GM21423 (cell line): Measurements from ENCODE around the gene GNAS-AS1.

Source experiments
- ATAC-seq: cut with Tn5 transposase; IDR thresholded peaks from one replicate; pipeline ENCODE4 v1.9.1; 2021; ENCODE audit warnings: mild to moderate bottlenecking, moderate library complexity; ENCODE audit not compliant: unreplicated experiment

Gene GNAS-AS1

GRCh38 chr20:58850693-58851174 lies at the start of gene GNAS-AS1:
Gene GNAS-AS1 (minus strand): TSS chr20:58850902.
- peak; percentile 81 for ATAC-seq

DNA sequence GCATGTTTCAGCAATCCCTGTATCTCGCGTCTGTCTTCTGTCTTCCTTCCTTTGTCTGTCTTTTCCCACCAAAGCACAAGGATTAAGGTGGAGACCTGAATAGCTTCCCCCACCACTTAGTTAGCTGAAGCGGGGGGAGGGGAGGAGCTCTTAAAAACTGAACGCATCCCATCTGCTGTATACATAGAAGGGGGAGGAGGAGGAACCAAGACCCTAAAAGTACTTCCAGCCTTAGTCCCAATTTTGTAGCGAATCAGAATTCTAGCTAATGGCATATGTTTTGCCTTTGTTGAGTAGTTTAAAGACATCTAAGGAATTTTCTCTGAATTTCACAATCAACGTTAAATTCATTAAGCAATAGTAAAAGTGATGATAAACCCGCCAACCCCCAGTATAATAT lies 49.7 kb upstream of the GNAS-AS1 start:
- no peak for ATAC-seq

DNA sequence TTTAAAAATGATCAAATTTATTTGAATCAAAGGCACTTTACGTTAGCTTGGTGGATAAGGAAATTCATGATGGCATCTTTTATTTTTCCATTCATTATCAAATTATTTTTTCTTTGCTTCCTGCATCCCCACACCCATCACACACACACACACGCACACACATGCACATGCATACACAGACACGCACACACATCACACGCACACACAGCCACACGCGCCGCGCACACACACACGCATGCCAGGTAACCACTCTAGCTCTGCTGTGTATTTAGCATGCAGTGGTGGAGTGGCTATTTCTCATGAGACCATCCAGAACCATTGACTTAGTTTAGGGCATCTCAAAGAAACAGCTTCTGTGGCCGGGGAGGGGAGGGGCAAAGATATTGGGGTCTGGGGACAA lies 48.8 kb upstream of the GNAS-AS1 start:
- ATAC-seq = no peak

DNA sequence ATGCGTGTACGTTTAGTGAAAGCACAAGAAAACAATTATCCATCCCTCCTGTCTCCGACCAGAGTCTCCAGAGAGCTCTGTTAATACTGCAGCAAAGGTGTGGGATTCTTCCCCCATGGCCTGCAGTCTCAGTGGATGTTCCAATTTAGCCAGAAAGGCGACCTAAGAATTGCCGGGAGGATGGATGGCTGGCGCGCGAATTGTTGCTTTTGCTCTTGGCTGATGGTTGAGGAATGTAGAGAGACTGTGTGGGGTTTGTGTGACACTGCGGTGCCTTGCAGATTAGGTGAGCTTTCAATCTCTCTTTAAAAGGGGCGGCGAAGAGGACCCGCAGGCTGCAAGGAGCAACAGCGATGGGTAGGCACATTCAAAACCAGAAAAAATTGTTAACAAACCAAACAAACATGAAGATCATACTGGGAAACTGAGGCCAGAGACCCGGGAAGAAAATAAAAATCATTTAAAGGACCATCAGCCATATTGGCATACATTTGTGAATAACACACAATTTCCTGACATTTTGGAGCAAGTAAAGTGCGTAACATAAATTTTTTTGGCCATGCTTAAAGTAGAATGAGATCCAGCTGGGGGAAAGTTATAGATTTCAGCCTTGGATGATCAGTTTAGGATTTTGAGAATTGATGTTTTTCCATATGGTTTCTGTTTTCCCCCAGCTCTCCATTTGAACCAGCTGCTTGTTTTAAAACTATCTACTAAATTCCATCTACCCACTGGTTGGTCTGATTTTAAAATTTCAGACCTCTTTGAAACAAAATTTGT lies 48.1 kb upstream of the GNAS-AS1 start:
- no peak for ATAC-seq

GRCh38 chr20:58897488-58897887 lies 46.8 kb upstream of the GNAS-AS1 start:
- ATAC-seq = no peak

DNA sequence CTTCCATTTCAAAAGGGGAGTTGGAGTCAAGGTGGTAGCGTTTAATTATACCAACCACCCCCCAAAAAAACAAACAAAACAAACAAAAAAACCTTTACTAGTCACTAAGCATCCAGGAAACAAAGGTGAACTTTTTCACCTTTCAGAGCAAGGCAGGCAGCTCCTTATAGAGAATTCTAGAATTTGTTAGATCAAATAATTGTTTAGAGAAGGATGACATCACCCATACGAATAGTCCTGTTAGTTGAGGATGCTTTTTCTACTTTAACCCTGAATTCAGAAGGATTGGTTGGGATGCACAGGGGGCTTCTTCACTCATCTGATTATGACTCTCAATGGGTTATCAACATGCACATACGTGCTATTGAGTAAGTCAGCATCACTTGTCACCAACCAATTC lies 46.1 kb upstream of the GNAS-AS1 start:
- ATAC-seq = no peak

DNA sequence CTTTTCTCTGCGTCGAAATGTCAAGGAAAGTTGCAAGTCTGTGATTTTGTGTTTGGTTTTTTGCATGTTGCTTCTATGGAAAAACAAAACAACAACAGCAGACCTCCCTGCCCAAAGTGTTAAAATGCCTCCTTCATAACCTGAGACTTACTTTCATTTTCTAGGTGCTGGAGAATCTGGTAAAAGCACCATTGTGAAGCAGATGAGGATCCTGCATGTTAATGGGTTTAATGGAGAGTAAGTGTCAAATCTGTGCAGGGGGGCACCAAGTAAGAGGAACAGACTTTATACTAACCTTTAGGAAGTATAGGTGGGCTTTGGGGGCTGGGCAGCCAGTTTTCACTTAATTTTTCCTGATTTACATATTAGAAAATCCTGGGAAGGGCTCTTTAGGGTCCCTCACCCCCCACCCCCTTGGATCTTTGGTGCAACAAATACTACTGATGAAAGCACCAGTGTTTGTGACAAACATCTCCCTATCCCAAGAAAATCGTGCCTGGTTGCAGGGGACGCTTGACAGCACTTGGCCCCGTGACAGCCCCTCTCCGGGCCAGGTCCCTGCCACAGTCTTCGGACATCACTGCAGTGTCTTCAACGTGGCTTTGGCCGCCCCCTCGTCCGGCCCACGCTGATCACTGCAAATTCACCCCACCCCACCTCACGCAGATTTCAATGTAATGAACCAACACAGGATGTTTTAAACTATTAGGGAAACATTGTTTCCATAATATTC lies 44.9 kb upstream of the GNAS-AS1 start:
- no peak for ATAC-seq

DNA sequence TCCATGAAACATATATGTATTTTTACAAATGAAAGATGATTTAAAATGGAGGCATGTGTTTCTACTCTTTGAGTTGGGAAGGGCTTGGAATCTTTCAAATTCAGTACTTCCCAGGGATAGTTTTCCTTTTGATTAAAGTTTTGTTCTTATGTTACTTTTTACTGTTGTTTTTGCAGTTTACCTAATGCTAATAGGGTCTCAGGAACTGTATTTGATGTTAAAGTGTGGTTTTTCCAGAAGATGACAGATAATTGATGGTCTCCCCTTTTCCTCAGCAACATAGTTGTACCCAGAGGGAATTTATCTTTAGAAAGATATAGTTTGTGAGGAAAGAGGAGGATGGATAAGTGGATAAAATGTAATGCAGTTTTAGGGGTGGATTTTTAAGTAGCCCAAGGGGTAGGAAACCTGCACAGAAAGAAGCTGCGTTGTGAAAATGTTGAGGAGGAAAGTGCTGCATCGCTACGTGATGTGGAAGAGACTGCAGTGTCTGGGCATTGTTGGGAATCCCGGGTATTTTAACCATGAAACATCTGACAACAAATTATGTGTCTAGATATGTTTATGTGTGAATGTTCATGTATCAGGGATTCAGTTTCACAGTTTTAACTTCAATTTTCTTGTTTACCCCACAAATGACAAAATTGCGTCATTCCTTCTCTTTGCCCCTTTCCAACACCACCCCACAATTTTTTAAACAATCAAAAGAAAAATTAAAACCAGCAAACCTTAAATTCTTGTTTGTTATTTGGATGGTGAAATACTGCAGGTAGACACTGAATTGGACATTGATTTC lies 44.1 kb upstream of the GNAS-AS1 start:
- ATAC-seq = no peak

GRCh38 chr20:58893355-58894120 lies 42.8 kb upstream of the GNAS-AS1 start:
- ATAC-seq = no peak

- no peak for ATAC-seq
Observed at GRCh38 chr20:58892932-58893224, 42.2 kb upstream of the GNAS-AS1 start.

- no peak for ATAC-seq
Observed at GRCh38 chr20:58892141-58892931, 41.6 kb upstream of the GNAS-AS1 start.

- no peak for ATAC-seq
Observed at GRCh38 chr20:58891718-58892140, 41.0 kb upstream of the GNAS-AS1 start.

GRCh38 chr20:58891086-58891717 lies 40.5 kb upstream of the GNAS-AS1 start:
- ATAC-seq = peak; percentile 30

- ATAC-seq = peak; percentile 35
Observed at GRCh38 chr20:58890518-58891085, 39.9 kb upstream of the GNAS-AS1 start.

DNA sequence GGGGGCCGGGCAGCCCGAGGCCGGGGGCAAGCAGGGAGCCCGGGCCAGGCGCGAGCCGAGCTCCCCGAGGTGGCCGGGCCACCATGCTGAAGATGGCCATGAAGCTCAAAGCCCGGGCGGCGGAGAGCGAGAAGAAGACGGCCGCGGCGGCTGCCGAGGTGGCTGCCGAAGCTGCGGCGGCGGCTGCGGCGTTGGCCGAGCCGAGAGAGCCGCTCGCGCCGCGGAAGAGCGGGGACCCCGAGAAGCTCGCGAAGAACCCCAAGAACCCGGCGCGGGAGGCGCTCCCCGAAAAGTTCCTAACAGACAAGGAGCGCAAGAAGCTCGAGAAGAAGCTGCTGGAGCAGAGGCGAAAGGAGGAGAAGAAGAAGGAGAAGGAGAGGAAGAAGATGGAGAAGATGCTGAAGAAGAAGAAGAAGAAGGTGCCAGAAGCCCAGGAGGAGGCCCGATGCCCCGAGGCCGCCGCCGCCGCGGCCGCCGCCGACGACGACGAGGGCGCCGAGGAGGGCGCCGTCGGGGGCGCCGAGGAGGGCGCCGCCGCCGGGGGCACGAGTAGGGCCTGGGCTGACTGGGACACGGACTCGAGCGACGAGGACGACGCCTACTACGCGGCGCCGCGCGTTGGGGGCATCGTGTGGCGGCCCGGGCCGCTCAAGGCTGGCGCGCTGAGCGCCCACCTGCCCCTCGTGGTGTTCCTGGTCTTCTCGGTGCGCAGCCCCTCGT lies 39.3 kb upstream of the GNAS-AS1 start:
- ATAC-seq = no peak

- ATAC-seq = no peak
Observed at GRCh38 chr20:58889334-58889760, 38.6 kb upstream of the GNAS-AS1 start.

GRCh38 chr20:58888521-58889333 lies 38.0 kb upstream of the GNAS-AS1 start:
- ATAC-seq = peak; percentile 33

GRCh38 chr20:58888103-58888502 lies 37.4 kb upstream of the GNAS-AS1 start:
- no peak for ATAC-seq
